Adrenal gland (tissue), 5 donors: ENCODE results near the gene TWNK.

Experiments
- POLR2A ChIP-seq, 2 donors: fragments of 450-650 bp; IDR thresholded peaks; one replicate each; pipeline ENCODE4 v1.6.1; 2017; ENCODE audit warnings: antibody characterized with exemption in 2 of 2, mild to moderate bottlenecking in 2 of 2, moderate library complexity in 1 of 2
- TF ChIP-seq, protein P1 (sequence below), 6 experiments: fragments of 450-650 bp in 4 of 6; fragments of 200-600 bp in 2 of 6; sonication (generic) in 1 of 6; IDR thresholded peaks; 1 replicate in 5 of 6; 2 replicates in 1 of 6; pipeline versions ENCODE4 v1.5.1 to v1.8.0; 2016 to 2021; ENCODE audit warnings: antibody characterized with exemption in 6 of 6, mild to moderate bottlenecking in 2 of 6, moderate library complexity in 1 of 6
- donor health status: DM: no; HTN: no; CAD: no.

DNA sequence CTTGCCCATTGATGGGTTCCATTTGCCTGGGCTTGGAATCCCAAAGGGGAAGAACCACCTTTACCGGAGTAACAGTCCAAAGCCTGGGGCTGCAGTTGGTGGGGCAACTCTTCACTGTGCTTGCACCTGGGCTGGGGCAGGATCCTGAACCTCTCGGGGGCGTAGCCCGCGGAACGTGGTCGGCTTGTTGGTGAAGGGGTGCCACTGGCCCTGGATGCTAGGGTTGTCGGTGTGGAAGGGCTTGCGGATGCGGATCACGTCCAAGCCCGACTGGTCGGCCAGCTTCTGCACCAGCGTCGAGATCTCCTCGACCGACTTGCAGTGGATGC is 756 bp upstream of the TWNK start:
- TF ChIP-seq, protein P1, sequence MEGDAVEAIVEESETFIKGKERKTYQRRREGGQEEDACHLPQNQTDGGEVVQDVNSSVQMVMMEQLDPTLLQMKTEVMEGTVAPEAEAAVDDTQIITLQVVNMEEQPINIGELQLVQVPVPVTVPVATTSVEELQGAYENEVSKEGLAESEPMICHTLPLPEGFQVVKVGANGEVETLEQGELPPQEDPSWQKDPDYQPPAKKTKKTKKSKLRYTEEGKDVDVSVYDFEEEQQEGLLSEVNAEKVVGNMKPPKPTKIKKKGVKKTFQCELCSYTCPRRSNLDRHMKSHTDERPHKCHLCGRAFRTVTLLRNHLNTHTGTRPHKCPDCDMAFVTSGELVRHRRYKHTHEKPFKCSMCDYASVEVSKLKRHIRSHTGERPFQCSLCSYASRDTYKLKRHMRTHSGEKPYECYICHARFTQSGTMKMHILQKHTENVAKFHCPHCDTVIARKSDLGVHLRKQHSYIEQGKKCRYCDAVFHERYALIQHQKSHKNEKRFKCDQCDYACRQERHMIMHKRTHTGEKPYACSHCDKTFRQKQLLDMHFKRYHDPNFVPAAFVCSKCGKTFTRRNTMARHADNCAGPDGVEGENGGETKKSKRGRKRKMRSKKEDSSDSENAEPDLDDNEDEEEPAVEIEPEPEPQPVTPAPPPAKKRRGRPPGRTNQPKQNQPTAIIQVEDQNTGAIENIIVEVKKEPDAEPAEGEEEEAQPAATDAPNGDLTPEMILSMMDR (IDR thresholded peaks at IDR 0.05): no peak
- TF ChIP-seq POLR2A (IDR thresholded peaks at IDR 0.05): no peak
